H4 (cell line): ENCODE results near the gene TBX10. TPM values are rescaled to one million over a fixed set of nuclear protein-coding genes. Genes with fewer than 3 reads are reported as not detected.
"Not testable (repeated sequence)": the region's sequence is repeated elsewhere in the genome, so short reads cannot be mapped to it uniquely, and the experiment has no call there.

ENCODE experiments used
- DNase-seq: peaks from one replicate; pipeline ENCODE4 v3.0.0-alpha.2; 2015; ENCODE audit warnings: low spot score
- total RNA-seq: library from RNA; depleted of rRNA; stranded (reverse); fragments of >200 nt; shearing (Covaris generic); gene quantifications from 2 replicates; pipeline ENCODE4 v1.2.3, GENCODE V29; 2014

Gene TBX10
- total RNA-seq, 1 experiment from 2014 or later: not detected

- DNase-seq: no peak
Observed at GRCh38 chr11:67646535-67647336, 7.2 kb upstream of the TBX10 start.

- no peak for DNase-seq
Observed at GRCh38 chr11:67645521-67646461, 6.2 kb upstream of the TBX10 start.

GRCh38 chr11:67644472-67645418 is 5.2 kb upstream of the TBX10 start:
- DNase-seq: no peak

GRCh38 chr11:67644042-67644441 is 4.5 kb upstream of the TBX10 start:
- no peak for DNase-seq

- DNase-seq: no peak
Observed at GRCh38 chr11:67642173-67643120, 2.9 kb upstream of the TBX10 start.

GRCh38 chr11:67641338-67642172 is 2.0 kb upstream of the TBX10 start:
- no peak for DNase-seq

GRCh38 chr11:67640758-67641337 is 1.3 kb upstream of the TBX10 start:
- DNase-seq: no peak

GRCh38 chr11:67640021-67640757 is 626 bp upstream of the TBX10 start:
- peak; percentile 53 for DNase-seq

GRCh38 chr11:67638535-67639437 is 777 bp downstream of the TBX10 start:
- DNase-seq: no peak

GRCh38 chr11:67637441-67637840 is 2.1 kb downstream of the TBX10 start:
- DNase-seq: not testable (repeated sequence)

GRCh38 chr11:67636962-67637361 is 2.6 kb downstream of the TBX10 start:
- DNase-seq: no peak

- no peak for DNase-seq
Observed at GRCh38 chr11:67635231-67635521, 4.4 kb downstream of the TBX10 start.

GRCh38 chr11:67634366-67635230 is 5.0 kb downstream of the TBX10 start:
- DNase-seq: no peak

GRCh38 chr11:67633758-67634365 is 5.7 kb downstream of the TBX10 start:
- no peak for DNase-seq

- no peak for DNase-seq
Observed at GRCh38 chr11:67632982-67633755, 6.4 kb downstream of the TBX10 start.
